ENCODE measurements around the gene HILPDA. TPM values are rescaled to one million over a fixed set of nuclear protein-coding genes. Genes with fewer than 3 reads are reported as not detected.

The HILPDA gene
- total and polyA plus RNA-seq, 9 of the 15 experiments (the other 6 are each of a cell fraction or from before 2014, with no cell fraction given) = 8.3 to 71.8 (median 23.5) TPM

- TF ChIP-seq ZNF696 (CRISPR knock-in tag; conservative IDR thresholded peaks at IDR 0.05) (no peak), RBM34 (IDR thresholded peaks at IDR 0.05; ENCODE audit: borderline replicate concordance, insufficient read depth, low read length) (no peak), PTBP1 (IDR thresholded peaks at IDR 0.05; ENCODE audit: low read depth, low read length) (no peak), ZNF239 (CRISPR knock-in tag; IDR thresholded peaks at IDR 0.05) (no peak), ZNF134 (CRISPR knock-in tag; conservative IDR thresholded peaks at IDR 0.05) (no peak), ZEB2 (IDR thresholded peaks at IDR 0.05) (no peak; the same call in 1 of the 2 replicates), SIX5 (IDR thresholded peaks at IDR 0.05; ENCODE audit: borderline replicate concordance in 1 of 2, insufficient read depth in 1 of 2, low read depth in 1 of 2, low read length in 2 of 2) (no peak), ZFX (CRISPR knock-in tag; IDR thresholded peaks at IDR 0.05) (peak; percentile 94), SMARCB1 (IDR thresholded peaks at IDR 0.05; ENCODE audit: insufficient read length, low read depth) (no peak), ZNF165 (CRISPR knock-in tag; IDR thresholded peaks at IDR 0.05; ENCODE audit: borderline replicate concordance) (no peak), ARID1B (IDR thresholded peaks at IDR 0.05) (peak; percentile 60; the same call in 1 of the 2 replicates), HNRNPUL1 (IDR thresholded peaks at IDR 0.05; ENCODE audit: low read length) (no peak), SMC3 (conservative IDR thresholded peaks at IDR 0.05; ENCODE audit: insufficient read depth, low read depth, low read length) (0 out of 2 replicates have a peak, but pooled peaks have one; percentile 9), ZMIZ1 (IDR thresholded peaks at IDR 0.05; ENCODE audit: low read depth in 2 of 2, low read length in 2 of 2) (no peak), ZNF384 (IDR thresholded peaks at IDR 0.05; ENCODE audit: low read depth, low read length) (peak; percentile 28; the same call in 1 of the 2 replicates), TCFL5 (CRISPR knock-in tag; conservative IDR thresholded peaks at IDR 0.05) (no peak), GABPB1 (CRISPR knock-in tag; IDR thresholded peaks at IDR 0.05) (peak; percentile 72), ZNF217 (CRISPR knock-in tag; IDR thresholded peaks at IDR 0.05) (no peak), BMI1 (IDR thresholded peaks at IDR 0.05; ENCODE audit: low read length) (no peak), FOXK2 (conservative IDR thresholded peaks at IDR 0.05 in 1 of 2, IDR thresholded peaks at IDR 0.05 in 1 of 2; ENCODE audit: low read depth in 2 of 2) (peak; percentile 82 to 85), RFX1 (IDR thresholded peaks at IDR 0.05) (peak; percentile 37; the same call in 1 of the 2 replicates)
- TF ChIP-seq, protein P1, sequence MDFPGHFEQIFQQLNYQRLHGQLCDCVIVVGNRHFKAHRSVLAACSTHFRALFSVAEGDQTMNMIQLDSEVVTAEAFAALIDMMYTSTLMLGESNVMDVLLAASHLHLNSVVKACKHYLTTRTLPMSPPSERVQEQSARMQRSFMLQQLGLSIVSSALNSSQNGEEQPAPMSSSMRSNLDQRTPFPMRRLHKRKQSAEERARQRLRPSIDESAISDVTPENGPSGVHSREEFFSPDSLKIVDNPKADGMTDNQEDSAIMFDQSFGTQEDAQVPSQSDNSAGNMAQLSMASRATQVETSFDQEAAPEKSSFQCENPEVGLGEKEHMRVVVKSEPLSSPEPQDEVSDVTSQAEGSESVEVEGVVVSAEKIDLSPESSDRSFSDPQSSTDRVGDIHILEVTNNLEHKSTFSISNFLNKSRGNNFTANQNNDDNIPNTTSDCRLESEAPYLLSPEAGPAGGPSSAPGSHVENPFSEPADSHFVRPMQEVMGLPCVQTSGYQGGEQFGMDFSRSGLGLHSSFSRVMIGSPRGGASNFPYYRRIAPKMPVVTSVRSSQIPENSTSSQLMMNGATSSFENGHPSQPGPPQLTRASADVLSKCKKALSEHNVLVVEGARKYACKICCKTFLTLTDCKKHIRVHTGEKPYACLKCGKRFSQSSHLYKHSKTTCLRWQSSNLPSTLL (IDR thresholded peaks at IDR 0.05) = no peak
- TF ChIP-seq, protein P2, sequence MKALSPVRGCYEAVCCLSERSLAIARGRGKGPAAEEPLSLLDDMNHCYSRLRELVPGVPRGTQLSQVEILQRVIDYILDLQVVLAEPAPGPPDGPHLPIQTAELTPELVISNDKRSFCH (CRISPR knock-in tag; IDR thresholded peaks at IDR 0.05) = no peak
- TF ChIP-seq, protein P2 (tag; IDR thresholded peaks at IDR 0.05) = no peak; the same call in 1 of the 2 replicates
Measured at GRCh38 chr7:128455543-128456254, at the start of gene HILPDA (continued).

All from K562 (cell line).